ENCODE results near the gene TBXAS1.

Gene TBXAS1

GRCh38 chr7:139798892-139799291 lies 30.2 kb upstream of the TBXAS1 start:
- Histone ChIP-seq H3K9me2 (replicated peaks; ENCODE audit: insufficient read depth, low read length) (no peaks in the 10 kb centered on the region), H4K20me1 (ENCODE audit: low read depth, low read length) (no peaks in the 10 kb centered on the region), H2AFZ (ENCODE audit: low read depth, low read length, severe bottlenecking) (no peak overlapping the region), H3F3A (ENCODE audit: insufficient read depth) (no peaks in the 10 kb centered on the region), H3K79me2 (ENCODE audit: insufficient read depth, low read length) (no peaks in the 10 kb centered on the region), H3K27me3 (ENCODE audit: low read length) (no peaks in the 10 kb centered on the region), H3K9ac (ENCODE audit: low read length) (no peak overlapping the region), H3K36me3 (ENCODE audit: low read length) (no peaks in the 10 kb centered on the region), H3K9me3 (ENCODE audit: insufficient read depth, low read length) (peaks cover 4% of the 10 kb centered on the region; the same call in 1 of the 2 replicates), H3K4me2 (ENCODE audit: low read depth, low read length, poor library complexity, severe bottlenecking) (no peak overlapping the region), H3K4me3 (ENCODE audit: insufficient read depth, low read length, poor library complexity, severe bottlenecking) (no peak overlapping the region), H3K27ac (ENCODE audit: low read depth, low read length) (no peak overlapping the region)
- no peak for TF ChIP-seq CTCF (IDR thresholded peaks at IDR 0.05; ENCODE audit: insufficient read depth, low read length, poor library complexity, severe bottlenecking)
- TF ChIP-seq EZH2phosphoT487 (conservative IDR thresholded peaks at IDR 0.05; ENCODE audit: low read length) = no peak

GRCh38 chr7:139799586-139799985 lies 29.5 kb upstream of the TBXAS1 start:
- Histone ChIP-seq H3K79me2 (ENCODE audit: insufficient read depth, low read length) (no peaks in the 10 kb centered on the region), H3K36me3 (ENCODE audit: low read length) (no peaks in the 10 kb centered on the region), H3K4me2 (ENCODE audit: low read depth, low read length, poor library complexity, severe bottlenecking) (no peak overlapping the region), H3K4me3 (ENCODE audit: insufficient read depth, low read length, poor library complexity, severe bottlenecking) (no peak overlapping the region), H3K9me3 (ENCODE audit: insufficient read depth, low read length) (peaks cover 4% of the 10 kb centered on the region; the same call in 1 of the 2 replicates), H3K27ac (ENCODE audit: low read depth, low read length) (no peak overlapping the region), H4K20me1 (ENCODE audit: low read depth, low read length) (no peaks in the 10 kb centered on the region), H3F3A (ENCODE audit: insufficient read depth) (no peaks in the 10 kb centered on the region), H2AFZ (ENCODE audit: low read depth, low read length, severe bottlenecking) (no peak overlapping the region), H3K9ac (ENCODE audit: low read length) (no peak overlapping the region), H3K27me3 (ENCODE audit: low read length) (no peaks in the 10 kb centered on the region), H3K9me2 (replicated peaks; ENCODE audit: insufficient read depth, low read length) (no peaks in the 10 kb centered on the region)
- TF ChIP-seq EZH2phosphoT487 (conservative IDR thresholded peaks at IDR 0.05; ENCODE audit: low read length) (no peak), CTCF (IDR thresholded peaks at IDR 0.05; ENCODE audit: insufficient read depth, low read length, poor library complexity, severe bottlenecking) (no peak)

GRCh38 chr7:139804571-139804970 lies 24.5 kb upstream of the TBXAS1 start:
- Histone ChIP-seq H3K27ac (ENCODE audit: low read depth, low read length) (no peak overlapping the region), H3K4me2 (ENCODE audit: low read depth, low read length, poor library complexity, severe bottlenecking) (no peak overlapping the region), H4K20me1 (ENCODE audit: low read depth, low read length) (no peaks in the 10 kb centered on the region), H3K27me3 (ENCODE audit: low read length) (no peaks in the 10 kb centered on the region), H3K79me2 (ENCODE audit: insufficient read depth, low read length) (no peaks in the 10 kb centered on the region), H2AFZ (ENCODE audit: low read depth, low read length, severe bottlenecking) (no peak overlapping the region), H3K9ac (ENCODE audit: low read length) (no peak overlapping the region), H3K4me3 (ENCODE audit: insufficient read depth, low read length, poor library complexity, severe bottlenecking) (no peak overlapping the region), H3K36me3 (ENCODE audit: low read length) (no peaks in the 10 kb centered on the region), H3K9me3 (ENCODE audit: insufficient read depth, low read length) (peaks cover 4% of the 10 kb centered on the region; the same call in 1 of the 2 replicates), H3F3A (ENCODE audit: insufficient read depth) (no peaks in the 10 kb centered on the region), H3K9me2 (replicated peaks; ENCODE audit: insufficient read depth, low read length) (no peaks in the 10 kb centered on the region)
- TF ChIP-seq EZH2phosphoT487 (conservative IDR thresholded peaks at IDR 0.05; ENCODE audit: low read length) (no peak), CTCF (IDR thresholded peaks at IDR 0.05; ENCODE audit: insufficient read depth, low read length, poor library complexity, severe bottlenecking) (no peak)
